ENCODE measurements around the gene FHOD1.

Gene FHOD1

GRCh38 chr16:67234180-67234597 lies 13.1 kb downstream of the FHOD1 start:
- DNase-seq (ENCODE audit: low spot score): no peak

- no peak for DNase-seq (ENCODE audit: low spot score)
These were observed 13.7 kb downstream of the FHOD1 start for GRCh38 chr16:67233596-67233995.

DNA sequence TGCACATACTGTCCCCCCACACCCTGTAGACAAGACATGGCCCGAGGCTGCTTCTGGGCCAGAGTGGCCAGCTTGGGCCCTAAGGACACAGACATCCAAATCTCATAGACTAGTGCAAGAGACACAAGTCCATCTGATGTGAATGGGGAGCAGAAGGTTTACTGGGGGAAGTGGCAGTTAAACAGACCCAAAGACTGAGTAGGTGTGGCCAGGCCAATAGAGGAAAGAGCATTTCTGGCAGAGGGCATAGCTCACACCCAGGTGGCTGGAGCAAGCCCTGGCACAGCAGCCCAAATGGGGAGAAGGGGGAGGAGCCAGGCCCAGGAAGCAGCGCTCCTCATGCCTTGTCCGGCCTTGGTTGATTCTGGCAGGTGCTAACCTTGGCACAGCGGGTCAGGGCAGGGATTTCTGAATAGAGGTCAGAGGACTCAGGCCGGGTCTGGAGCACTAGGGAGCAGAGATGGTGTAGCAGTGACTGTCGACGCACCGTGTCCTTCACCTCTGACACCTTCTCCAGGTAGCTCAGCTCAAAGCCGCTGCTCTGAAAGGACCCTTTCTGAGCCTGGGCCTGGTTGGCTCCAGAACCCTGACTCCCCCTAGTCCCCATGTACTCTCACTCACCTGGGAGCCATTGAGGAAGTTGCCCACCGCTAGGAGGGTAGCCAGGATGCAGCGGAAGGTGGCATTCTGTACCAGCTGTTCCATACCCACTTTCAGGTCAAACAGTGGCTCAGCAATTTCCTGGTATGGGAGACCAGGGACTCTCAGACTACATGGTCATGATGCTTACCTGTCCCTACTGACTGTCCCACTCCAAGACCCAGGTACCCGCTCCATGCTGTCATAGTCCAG lies 16.2 kb downstream of the FHOD1 start:
- no peak for DNase-seq (ENCODE audit: low spot score)

- DNase-seq (ENCODE audit: low spot score): no peak
These were observed 17.1 kb downstream of the FHOD1 start for GRCh38 chr16:67229906-67230808.

DNA sequence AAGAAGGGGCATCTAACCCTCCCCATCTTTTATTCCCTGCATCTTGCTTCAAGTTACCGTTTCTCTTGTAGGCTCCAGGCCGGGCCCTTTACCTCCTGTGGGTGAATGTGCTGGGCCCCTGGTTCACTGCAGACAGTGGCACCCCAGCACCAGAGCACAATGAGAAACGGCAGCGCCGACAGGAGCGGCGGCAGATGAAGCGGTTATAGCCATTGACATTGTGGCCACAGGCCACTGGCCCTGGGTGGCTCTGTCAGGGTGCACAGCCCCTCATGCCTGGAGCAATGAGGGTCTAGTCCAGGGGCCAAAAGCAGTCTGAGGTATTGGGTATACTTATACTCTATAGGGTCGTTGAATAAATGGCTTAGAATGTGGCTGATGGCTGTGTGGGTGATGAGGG lies 18.4 kb downstream of the FHOD1 start:
- DNase-seq (ENCODE audit: low spot score): no peak

DNA sequence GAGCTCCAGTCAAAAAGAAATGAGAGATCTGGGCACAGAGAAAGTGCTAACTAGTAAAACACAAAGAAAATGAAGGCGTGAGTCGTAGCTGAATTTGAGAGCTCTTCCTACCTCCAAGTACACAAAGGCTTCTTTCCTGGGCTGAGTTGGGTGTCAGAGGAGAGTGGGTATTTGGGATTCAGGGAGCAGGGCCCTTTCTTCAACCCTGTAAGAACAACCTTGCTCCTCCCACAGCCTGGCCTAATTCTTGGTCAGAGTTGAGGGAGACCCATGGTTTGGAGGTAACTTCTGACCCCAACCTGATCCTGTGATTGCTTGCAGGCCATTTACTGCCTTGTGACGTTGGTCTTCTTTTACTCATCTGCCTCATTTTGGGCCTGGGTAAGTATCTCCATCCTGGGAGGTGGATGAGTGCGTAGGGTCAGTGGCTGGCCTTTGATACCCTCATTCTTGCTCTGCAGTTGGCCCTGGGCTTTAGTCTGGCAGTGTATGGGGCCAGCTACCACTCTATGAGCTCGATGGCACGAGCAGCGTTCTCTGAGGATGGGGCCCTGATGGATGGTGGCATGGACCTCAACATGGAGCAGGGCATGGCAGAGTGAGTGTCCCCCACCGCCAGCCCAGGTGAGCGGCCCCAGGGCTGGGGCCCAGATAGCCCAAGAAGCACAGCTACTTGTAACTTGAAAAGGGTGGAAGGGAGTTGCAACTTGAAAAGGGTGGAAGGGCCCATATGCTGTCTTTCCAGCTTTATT lies 19.1 kb downstream of the FHOD1 start:
- DNase-seq (ENCODE audit: low spot score): no peak

- DNase-seq (ENCODE audit: low spot score): no peak
These were observed 19.7 kb downstream of the FHOD1 start for GRCh38 chr16:67227567-67227921.

DNA sequence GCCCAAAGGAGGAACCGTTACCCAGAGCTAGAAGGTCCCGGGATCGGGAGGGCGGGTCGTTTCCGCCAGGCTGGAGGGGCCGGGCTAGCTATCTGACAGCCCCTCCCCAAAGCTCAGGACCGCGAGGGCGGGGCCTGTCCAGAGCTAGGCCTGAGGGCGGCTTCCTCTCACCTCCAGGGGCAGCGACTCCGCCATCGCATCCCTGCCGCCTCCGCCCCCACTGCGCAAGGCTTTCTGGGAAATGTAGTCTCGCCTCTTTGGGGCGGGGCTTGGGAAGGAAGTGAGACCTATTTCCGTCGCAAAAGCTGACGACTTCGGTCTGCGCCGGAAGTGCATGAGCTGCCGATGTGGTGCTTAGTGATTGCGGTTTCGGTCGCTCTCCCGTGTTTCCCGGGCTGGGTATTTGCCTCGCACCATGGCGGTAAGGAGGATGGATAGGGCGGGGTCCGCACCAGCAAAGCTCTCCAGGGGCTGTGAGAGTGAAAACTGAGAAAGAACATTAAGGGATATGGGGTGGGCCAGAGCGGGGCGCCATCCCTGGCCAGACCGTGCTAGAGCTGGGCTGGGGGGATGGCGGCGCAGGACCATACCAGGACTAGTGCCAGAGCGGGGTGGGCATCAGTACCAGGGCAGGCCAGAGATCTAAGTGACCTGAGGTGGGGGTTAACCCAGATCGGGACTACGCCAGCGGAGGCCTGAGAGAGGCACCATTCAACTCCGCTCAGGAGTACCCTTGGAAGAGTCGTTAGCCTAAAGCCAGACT lies 20.3 kb downstream of the FHOD1 start, which contains the start of gene TMEM208:
Gene TMEM208 (plus strand): TSS at position 327 of the 763 bp plus-strand sequence. CDS start 89 bp downstream, at position 416.
- peak; percentile 97 for DNase-seq (ENCODE audit: low spot score)

DNA sequence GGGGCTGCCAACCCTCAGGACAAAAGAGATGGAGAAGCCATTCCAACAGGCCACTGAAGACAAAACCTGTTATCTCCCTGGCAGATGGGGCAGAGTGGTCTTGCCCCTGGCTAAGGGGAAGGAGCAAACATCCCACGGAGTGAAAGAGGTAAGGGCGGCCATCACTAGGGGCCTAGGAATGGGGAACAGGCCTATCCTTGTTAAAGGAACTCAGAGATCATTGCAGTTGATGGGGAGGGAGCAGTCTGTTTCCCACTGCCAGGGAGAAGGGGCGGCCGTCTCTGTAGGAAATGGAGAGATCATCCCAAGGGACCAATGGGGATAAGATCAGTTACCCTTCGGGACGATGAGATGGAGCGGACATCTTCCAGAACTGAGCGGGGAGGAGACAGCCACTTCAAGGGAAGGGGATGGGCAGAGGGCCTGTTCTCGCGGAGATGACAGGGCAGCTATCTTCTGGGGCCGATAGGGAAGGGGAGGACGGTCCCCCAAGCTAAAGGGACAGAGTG lies 20.9 kb downstream of the FHOD1 start:
- DNase-seq (ENCODE audit: low spot score): no peak

DNA sequence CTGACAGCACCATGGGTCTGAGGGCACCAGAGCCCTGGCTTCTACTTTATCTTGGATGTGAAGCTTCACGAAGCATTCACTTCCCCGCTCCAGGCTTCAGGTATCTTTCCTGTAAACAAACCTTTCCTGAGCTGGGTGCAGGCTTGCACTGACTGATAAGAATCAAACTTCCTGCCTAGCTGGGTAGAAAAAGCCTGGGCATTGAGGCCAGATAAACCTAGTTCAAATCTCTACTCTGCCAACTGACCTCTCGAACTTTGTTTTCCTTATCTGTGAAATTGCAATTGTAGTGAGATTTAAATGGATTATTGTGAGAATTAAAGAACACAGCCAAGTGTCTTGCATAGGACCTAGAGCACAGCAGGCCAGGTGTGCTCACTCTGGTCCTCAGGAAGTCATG lies 23.3 kb downstream of the FHOD1 start:
- no peak for DNase-seq (ENCODE audit: low spot score)

DNA sequence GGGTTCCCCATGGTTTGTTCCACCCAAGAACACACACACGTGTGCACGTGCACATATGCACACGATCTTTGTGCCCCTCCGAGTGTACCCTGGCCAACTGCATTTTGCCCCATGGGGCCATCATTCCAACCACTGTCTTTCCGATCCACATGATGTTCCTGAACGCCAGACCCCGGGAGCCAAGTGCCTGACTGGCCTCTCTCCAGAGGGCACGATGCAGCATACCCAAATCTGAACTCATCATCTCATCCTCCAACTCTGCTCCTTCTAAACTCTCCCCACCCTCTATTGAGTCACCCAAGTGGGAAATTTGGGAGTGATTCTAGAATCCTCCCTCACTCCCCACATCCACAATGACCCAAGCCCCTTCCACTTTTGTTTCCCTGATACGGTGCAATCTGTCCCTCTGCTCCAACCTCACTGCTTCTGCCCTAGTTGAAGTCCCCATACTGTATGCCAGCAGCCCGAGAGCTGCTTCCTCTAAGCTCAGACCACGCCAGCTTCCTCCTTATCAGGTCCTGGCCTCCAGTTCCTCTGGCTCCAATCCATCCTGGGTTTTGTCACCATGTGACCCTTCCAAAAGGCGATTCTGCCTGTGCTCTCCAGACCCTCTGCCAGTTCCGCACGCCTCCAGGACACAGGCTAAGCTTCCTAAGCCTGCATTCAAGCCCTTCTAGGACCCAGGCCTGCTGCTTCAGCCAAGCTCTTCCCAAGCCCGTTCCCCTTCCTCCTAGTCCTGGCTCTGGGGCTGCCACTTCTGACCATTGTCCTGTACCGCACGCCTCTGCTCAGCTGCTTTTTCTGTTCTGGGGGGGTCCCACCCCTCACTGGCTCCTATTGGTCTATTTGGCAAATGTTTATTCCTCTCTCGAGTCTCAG lies 30.4 kb downstream of the FHOD1 start:
- DNase-seq (ENCODE audit: low spot score): no peak

- DNase-seq (ENCODE audit: low spot score): no peak
These were observed 31.6 kb downstream of the FHOD1 start for GRCh38 chr16:67215706-67216105.

- no peak for DNase-seq (ENCODE audit: low spot score)
These were observed 33.9 kb downstream of the FHOD1 start for GRCh38 chr16:67213197-67214019.

DNA sequence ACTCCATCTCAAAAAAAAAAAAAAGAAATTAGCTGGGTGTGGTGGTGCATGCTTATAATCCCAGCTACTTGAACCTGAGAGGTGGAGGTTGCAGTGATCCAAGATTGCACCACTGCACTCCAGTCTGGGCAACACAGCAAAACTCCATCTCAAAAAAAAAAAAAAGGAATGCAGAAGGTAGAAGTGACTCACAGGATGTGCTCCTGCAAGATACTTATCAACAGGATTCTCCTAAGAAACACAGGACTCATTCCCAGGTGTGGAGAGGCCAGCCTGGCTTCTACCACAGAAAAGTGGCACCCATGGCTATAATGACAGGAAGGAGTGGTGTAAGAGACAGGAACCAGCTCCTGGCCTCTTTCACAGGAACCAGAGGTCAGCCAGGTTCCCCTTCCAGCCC lies 34.5 kb downstream of the FHOD1 start:
- DNase-seq (ENCODE audit: low spot score): no peak

DNA sequence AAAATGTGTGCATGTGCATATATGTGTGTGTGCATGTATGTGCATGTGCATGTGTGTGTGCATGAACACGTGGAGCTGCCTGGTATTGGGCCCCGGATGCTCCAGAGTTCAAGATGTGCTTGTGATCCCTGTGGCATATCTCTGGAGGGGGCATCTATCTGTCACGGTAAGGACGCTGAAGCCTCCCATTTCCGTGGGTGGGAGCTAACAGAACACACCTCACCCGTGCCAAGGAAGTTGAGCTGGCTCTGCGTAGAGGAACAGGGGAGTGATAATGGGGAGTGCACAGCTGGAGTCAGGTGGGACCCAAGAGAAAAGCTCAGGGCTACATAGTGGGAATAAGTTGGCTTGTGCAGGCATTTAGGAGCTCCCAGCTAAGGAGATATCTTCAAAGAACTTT lies 35.6 kb downstream of the FHOD1 start:
- DNase-seq (ENCODE audit: low spot score): no peak

DNA sequence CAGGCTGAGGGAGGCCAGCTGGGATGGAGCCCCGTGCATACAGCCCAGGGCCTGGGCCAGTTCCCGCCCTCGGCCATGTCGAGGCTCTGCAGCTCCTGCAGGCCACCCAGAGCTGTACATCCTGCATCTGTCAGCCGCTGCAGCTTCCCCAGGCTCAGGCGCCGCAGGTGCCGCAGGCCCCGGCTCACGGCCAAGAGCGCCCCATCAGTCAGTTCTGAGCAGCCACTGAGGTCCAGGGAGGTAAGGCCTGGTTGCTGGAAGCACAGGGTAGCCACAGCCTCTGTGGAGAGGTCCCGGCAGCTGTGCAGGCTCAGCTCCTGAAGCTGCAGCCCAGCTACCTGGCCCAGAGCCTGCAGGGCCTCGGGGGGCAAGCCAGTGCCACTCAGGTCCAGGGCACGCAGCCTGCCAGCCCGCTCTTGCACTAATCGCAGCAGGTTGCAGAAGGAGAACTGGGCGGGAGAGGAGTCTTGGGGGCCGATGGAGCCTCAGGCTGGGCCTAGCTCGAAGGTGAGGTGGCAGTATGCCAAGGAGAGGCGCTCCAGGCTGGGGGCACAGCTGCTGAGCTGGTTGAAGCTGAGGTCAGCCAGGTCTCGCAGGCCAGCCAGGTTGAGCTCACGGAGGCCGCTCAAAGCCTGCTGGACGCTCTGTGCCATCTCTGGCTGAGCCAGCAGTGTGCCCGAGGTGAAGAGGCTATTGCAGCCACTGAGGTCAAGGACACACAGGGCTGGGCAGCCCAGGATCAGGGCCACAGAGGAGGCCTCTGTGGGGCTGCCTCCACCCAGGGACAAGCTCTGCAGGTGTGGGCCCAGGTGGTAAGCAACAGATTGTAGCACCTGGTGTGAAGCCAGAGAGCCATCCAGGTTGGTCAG lies 37.0 kb downstream of the FHOD1 start:
- no peak for DNase-seq (ENCODE audit: low spot score)

DNA sequence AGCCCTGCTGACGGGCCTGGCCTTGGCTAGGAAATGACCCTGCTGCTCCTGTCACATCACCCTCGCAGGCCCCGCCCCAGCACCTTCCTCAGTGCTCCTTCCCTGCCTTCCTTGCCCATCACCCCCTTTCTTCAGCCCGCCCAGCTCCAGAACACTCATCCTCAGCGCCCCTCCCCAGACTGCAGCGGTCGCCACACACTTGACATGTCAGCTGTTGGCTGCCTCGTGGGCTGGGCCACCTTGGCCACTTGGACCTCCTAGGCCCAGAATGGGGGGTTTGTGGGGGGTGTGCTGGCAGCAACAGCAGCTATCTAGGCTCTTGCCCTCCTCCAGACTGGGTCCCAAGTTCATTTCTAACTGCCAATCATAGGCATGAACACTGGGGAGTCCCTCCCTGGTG lies 37.7 kb downstream of the FHOD1 start:
- DNase-seq (ENCODE audit: low spot score): no peak

- no peak for DNase-seq (ENCODE audit: low spot score)
These were observed 39.0 kb downstream of the FHOD1 start for GRCh38 chr16:67208154-67208896.
